GM23338 (cell line): ENCODE data around the gene THOP1. TPM values are rescaled to one million over a fixed set of nuclear protein-coding genes. Genes with fewer than 3 reads are reported as not detected.

Experiments
- ATAC-seq: fragments of 200-7000 bp; cut with Tn5 transposase; 3 replicates; pipeline ENCODE4 v1.9.1; 2020
- DNase-seq: peaks from one replicate; pipeline ENCODE4 v3.0.0-alpha.2; 2015; ENCODE audit warnings: low spot score
- H2AFZ ChIP-seq: fragments of 200-600 bp; sonication (generic); 2 replicates; pipeline ENCODE4 v1.8.0; 2016; ENCODE audit warnings: antibody characterized with exemption, mild to moderate bottlenecking, moderate library complexity
- H3F3A ChIP-seq: fragments of 200-600 bp; sonication (generic); replicated peaks from 2 replicates; pipeline ENCODE4 v1.8.0; 2017; ENCODE audit warnings: antibody characterized with exemption, mixed run types, low read depth
- H3K27ac ChIP-seq: fragments of 200-600 bp; sonication (generic); 2 replicates; pipeline ENCODE4 v1.6.1; 2016; ENCODE audit warnings: low read depth
- H3K27me3 ChIP-seq: fragments of 200-600 bp; sonication (generic); 2 replicates; pipeline ENCODE4 v1.8.0; 2016; ENCODE audit warnings: mild to moderate bottlenecking, mixed run types, moderate library complexity; ENCODE audit not compliant: insufficient read depth
- H3K36me3 ChIP-seq: fragments of 200-600 bp; sonication (generic); 2 replicates; pipeline ENCODE4 v1.8.0; 2016; ENCODE audit warnings: mild to moderate bottlenecking; ENCODE audit not compliant: insufficient read depth
- H3K4me1 ChIP-seq: fragments of 200-600 bp; sonication (generic); 2 replicates; pipeline ENCODE4 v1.8.0; 2016; ENCODE audit warnings: mild to moderate bottlenecking, moderate library complexity; ENCODE audit not compliant: insufficient read depth
- H3K4me2 ChIP-seq: fragments of 200-600 bp; sonication (generic); 2 replicates; pipeline ENCODE4 v1.7.1; 2017; ENCODE audit warnings: mixed run types
- H3K4me3 ChIP-seq: fragments of 200-600 bp; sonication (generic); 2 replicates; pipeline ENCODE4 v1.6.1; 2016; ENCODE audit warnings: mixed run types
- H3K79me2 ChIP-seq: fragments of 200-600 bp; sonication (generic); replicated peaks from 2 replicates; pipeline ENCODE4 v1.8.0; 2017; ENCODE audit warnings: mild to moderate bottlenecking; ENCODE audit not compliant: insufficient read depth
- H3K9me2 ChIP-seq: fragments of 200-600 bp; sonication (generic); 2 replicates; pipeline ENCODE4 v1.8.0; 2017; ENCODE audit not compliant: insufficient read depth
- H4K20me1 ChIP-seq: fragments of 200-600 bp; sonication (generic); replicated peaks from 2 replicates; pipeline ENCODE4 v1.8.0; 2017; ENCODE audit warnings: mild to moderate bottlenecking; ENCODE audit not compliant: insufficient read depth
- H3K27ac Mint-ChIP-seq: 2 replicates; pipeline ENCODE4 v1.8.0; 2020; ENCODE audit warnings: inconsistent platforms, mild to moderate bottlenecking, moderate library complexity, mixed read lengths
- H3K27me3 Mint-ChIP-seq: 3 replicates; pipeline ENCODE4 v1.8.0; 2022; ENCODE audit warnings: low read depth, mild to moderate bottlenecking, moderate library complexity, mixed read lengths, inconsistent platforms; ENCODE audit not compliant: insufficient read depth, poor library complexity
- H3K36me3 Mint-ChIP-seq: 3 replicates; pipeline ENCODE4 v1.8.0; 2021; ENCODE audit warnings: low read depth, mild to moderate bottlenecking, inconsistent platforms, moderate library complexity, mixed read lengths
- H3K4me1 Mint-ChIP-seq: 3 replicates; pipeline ENCODE4 v1.8.0; 2020; ENCODE audit warnings: mild to moderate bottlenecking, inconsistent platforms, mixed read lengths
- H3K4me3 Mint-ChIP-seq: 3 replicates; pipeline ENCODE4 v1.8.0; 2021; ENCODE audit warnings: moderate library complexity, mild to moderate bottlenecking, inconsistent platforms, mixed read lengths
- H3K9me3 Mint-ChIP-seq: 3 replicates; pipeline ENCODE4 v1.8.0; 2020; ENCODE audit warnings: moderate library complexity, mild to moderate bottlenecking, inconsistent platforms, mixed read lengths
- CREB1 ChIP-seq: fragments of 250-450 bp; sonication (Bioruptor Pico); IDR thresholded peaks from 2 replicates; pipeline ENCODE4 v1.5.0; 2020; ENCODE audit warnings: low read depth, mild to moderate bottlenecking, moderate library complexity
- CTCF ChIP-seq, 2 experiments: fragments of 200-600 bp in 1 of 2; sonication (generic) in 1 of 2; conservative IDR thresholded peaks; 2 replicates each; pipeline versions ENCODE4 v1.5.1 to v1.6.1; 2016 to 2017; ENCODE audit warnings: antibody characterized with exemption in 2 of 2, low read depth in 2 of 2, mild to moderate bottlenecking in 2 of 2, moderate library complexity in 1 of 2
- EZH2 ChIP-seq: fragments of 200-600 bp; sonication (generic); IDR thresholded peaks from one replicate; pipeline ENCODE4 v1.8.0; 2017; ENCODE audit warnings: antibody characterized with exemption, mild to moderate bottlenecking, low read depth; ENCODE audit not compliant: unreplicated experiment
- EZH2phosphoT487 ChIP-seq: fragments of 200-600 bp; sonication (generic); IDR thresholded peaks from one replicate; pipeline ENCODE4 v1.8.1; 2018; ENCODE audit warnings: antibody characterized with exemption; ENCODE audit not compliant: unreplicated experiment
- JUNB ChIP-seq: IDR thresholded peaks from one replicate; pipeline ENCODE4 v1.6.1; 2016; ENCODE audit warnings: antibody characterized with exemption; ENCODE audit not compliant: unreplicated experiment
- NANOG ChIP-seq: IDR thresholded peaks from 2 replicates; pipeline ENCODE4 v1.6.1; 2016; ENCODE audit warnings: antibody characterized with exemption, borderline replicate concordance
- POLR2AphosphoS5 ChIP-seq: IDR thresholded peaks from 2 replicates; pipeline ENCODE4 v1.6.1; 2016; ENCODE audit warnings: antibody characterized with exemption, low read depth
- REST ChIP-seq: IDR thresholded peaks from one replicate; pipeline ENCODE4 v1.6.1; 2018; ENCODE audit warnings: antibody characterized with exemption; ENCODE audit not compliant: unreplicated experiment
- STAT1 ChIP-seq: IDR thresholded peaks from one replicate; pipeline ENCODE4 v1.6.1; 2016; ENCODE audit warnings: antibody characterized with exemption; ENCODE audit not compliant: unreplicated experiment
- ZNF114 ChIP-seq: fragments of 250-450 bp; sonication (Bioruptor Pico); IDR thresholded peaks from 2 replicates; pipeline ENCODE4 v1.5.0; 2020; ENCODE audit warnings: mild to moderate bottlenecking, moderate library complexity
- ZNF331 ChIP-seq: fragments of 250-450 bp; sonication (Bioruptor Pico); IDR thresholded peaks from 2 replicates; pipeline ENCODE4 v1.5.0; 2020; ENCODE audit warnings: low read depth, mild to moderate bottlenecking, moderate library complexity
- ZNF462 ChIP-seq: fragments of 250-450 bp; sonication (Bioruptor Pico); IDR thresholded peaks from 2 replicates; pipeline ENCODE4 v1.5.0; 2020; ENCODE audit warnings: mild to moderate bottlenecking, moderate library complexity
- polyA plus RNA-seq: library from polyadenylated mRNA; unstranded; fragments of >200 nt; fragmentation: Nextera tagmentation; extraction: Ambion mirVana; gene quantifications from 2 replicates; pipeline ENCODE4 v1.2.1, GENCODE V29; 2016
- total RNA-seq: library from RNA; depleted of rRNA; stranded (reverse); fragments of >200 nt; shearing (Covaris generic); gene quantifications from 2 replicates; pipeline ENCODE4 v1.2.3, GENCODE V29; 2014
- TF ChIP-seq, protein P1 (sequence below): IDR thresholded peaks from 2 replicates; pipeline ENCODE4 v1.6.1; 2016; ENCODE audit warnings: antibody characterized with exemption

The THOP1 gene
- total and polyA plus RNA-seq, 2 experiments from 2014 or later: 110 to 229 TPM

DNA sequence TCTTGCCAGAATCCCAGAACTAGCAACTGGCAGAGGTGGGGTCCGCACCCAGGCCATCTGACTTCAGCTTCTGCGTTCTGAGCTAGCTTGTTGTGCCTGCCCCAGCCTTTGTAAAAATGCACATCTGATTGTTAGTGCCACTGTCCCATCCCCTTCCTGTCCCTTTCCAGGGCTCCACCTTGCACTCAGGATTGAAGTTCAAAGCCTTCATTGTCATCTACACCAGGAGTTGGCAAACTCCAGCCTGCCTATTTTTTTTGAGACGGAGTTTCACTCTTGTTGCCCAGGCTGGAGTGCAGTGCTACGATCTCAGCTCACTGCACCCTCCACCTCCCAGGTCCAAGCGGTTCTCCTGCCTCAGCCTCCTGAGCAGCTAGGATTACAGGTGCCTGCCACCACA is 2.9 kb downstream of the THOP1 start:
- Histone ChIP-seq H3K36me3 (peaks cover 4% of the 10 kb centered on the region), H3K27me3 (no peaks in the 10 kb centered on the region), H3K27ac (no peak overlapping the region), H3K4me3 (no peak overlapping the region), H3K4me1 (peaks cover 7% of the 10 kb centered on the region), H2AFZ (no peak overlapping the region), H4K20me1 (peaks cover 10% of the 10 kb centered on the region; the same call in 1 of the 2 replicates), H3K4me2 (no peak overlapping the region), H3K79me2 (peaks cover 51% of the 10 kb centered on the region), H3K9me2 (no peaks in the 10 kb centered on the region), H3F3A (0 out of 2 replicates have a peak, but pooled peaks cover 5% of the 10 kb centered on the region)
- DNase-seq (no peak), ATAC-seq (no peak)
- TF ChIP-seq REST: no peak
- TF ChIP-seq EZH2phosphoT487: no peak
- TF ChIP-seq ZNF114 (CRISPR knock-in tag): no peak
- no peak for TF ChIP-seq ZNF462 (CRISPR knock-in tag)
- TF ChIP-seq EZH2: no peak
- TF ChIP-seq, protein P1, sequence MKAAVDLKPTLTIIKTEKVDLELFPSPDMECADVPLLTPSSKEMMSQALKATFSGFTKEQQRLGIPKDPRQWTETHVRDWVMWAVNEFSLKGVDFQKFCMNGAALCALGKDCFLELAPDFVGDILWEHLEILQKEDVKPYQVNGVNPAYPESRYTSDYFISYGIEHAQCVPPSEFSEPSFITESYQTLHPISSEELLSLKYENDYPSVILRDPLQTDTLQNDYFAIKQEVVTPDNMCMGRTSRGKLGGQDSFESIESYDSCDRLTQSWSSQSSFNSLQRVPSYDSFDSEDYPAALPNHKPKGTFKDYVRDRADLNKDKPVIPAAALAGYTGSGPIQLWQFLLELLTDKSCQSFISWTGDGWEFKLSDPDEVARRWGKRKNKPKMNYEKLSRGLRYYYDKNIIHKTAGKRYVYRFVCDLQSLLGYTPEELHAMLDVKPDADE: no peak
- no peak for TF ChIP-seq STAT1
- TF ChIP-seq CREB1 (CRISPR knock-in tag): no peak
- TF ChIP-seq POLR2AphosphoS5: no peak
- no peak for TF ChIP-seq NANOG
- no peak for TF ChIP-seq CTCF (conservative IDR thresholded peaks at IDR 0.05; ENCODE audit: low read depth in 2 of 2)
- no peak for TF ChIP-seq JUNB
- no peak for TF ChIP-seq ZNF331 (CRISPR knock-in tag)
- Mint-ChIP-seq H3K27me3 (peaks cover 19% of the 10 kb centered on the region), H3K9me3 (peaks cover 4% of the 10 kb centered on the region; the same call in 1 of the 3 replicates), H3K4me1 (peaks cover 23% of the 10 kb centered on the region), H3K4me3 (peak overlapping the region; percentile 29; the same call in 1 of the 3 replicates), H3K27ac (no peak overlapping the region), H3K36me3 (peaks cover 41% of the 10 kb centered on the region)
